Measurements from ENCODE around the gene KCNIP1.

- TF ChIP-seq CTCF (IDR thresholded peaks at IDR 0.05) (no peak), POLR2A (IDR thresholded peaks at IDR 0.05) (no peak)
Observed at GRCh38 chr5:170644501-170644900, 140.7 kb downstream of the KCNIP1 start.

Data from heart left ventricle (tissue), 13 donors.